Astrocyte (in vitro differentiated cells and primary cell): ENCODE measurements around the gene ZNF879. TPM values are rescaled to one million over a fixed set of nuclear protein-coding genes. Genes with fewer than 3 reads are reported as not detected.

ENCODE experiments used
- DNase-seq: peaks from one replicate; pipeline ENCODE4 v3.0.0-alpha.2; 2010; ENCODE audit warnings: low read depth
- FAIRE-seq: peaks from 2 replicates; lab custom pipeline; 2011; peaks lifted over from hg19 to GRCh38; lab: Jason Lieb, UNC
- H2AFZ ChIP-seq: 2 replicates; pipeline ENCODE4 v1.6.0; 2012; ENCODE audit warnings: low read depth, low read length, inconsistent platforms
- H3K27ac ChIP-seq: 2 replicates; pipeline ENCODE4 v1.5.1; 2011; ENCODE audit warnings: low read depth, low read length, inconsistent platforms
- H3K27me3 ChIP-seq: 2 replicates; pipeline ENCODE4 v1.6.0; 2011; ENCODE audit warnings: low read length, inconsistent platforms; ENCODE audit not compliant: insufficient read depth
- H3K36me3 ChIP-seq: 2 replicates; pipeline ENCODE4 v1.5.1; 2011; ENCODE audit warnings: low read length, inconsistent platforms; ENCODE audit not compliant: insufficient read depth
- H3K4me1 ChIP-seq: 2 replicates; pipeline ENCODE4 v1.5.1; 2011; ENCODE audit warnings: low read length, inconsistent platforms; ENCODE audit not compliant: insufficient read depth
- H3K4me2 ChIP-seq: 2 replicates; pipeline ENCODE4 v1.6.0; 2012; ENCODE audit warnings: low read length, inconsistent platforms
- H3K4me3 ChIP-seq: 2 replicates; pipeline ENCODE4 v1.5.1; 2011; ENCODE audit warnings: low read depth, mild to moderate bottlenecking, low read length, inconsistent platforms; ENCODE audit not compliant: insufficient read depth
- H3K79me2 ChIP-seq: 2 replicates; pipeline ENCODE4 v1.6.0; 2012; ENCODE audit warnings: mild to moderate bottlenecking, low read length, inconsistent platforms; ENCODE audit not compliant: insufficient read depth
- H3K9ac ChIP-seq: 2 replicates; pipeline ENCODE4 v1.6.0; 2012; ENCODE audit warnings: mild to moderate bottlenecking, low read length, inconsistent platforms
- H3K9me3 ChIP-seq: 2 replicates; pipeline ENCODE4 v1.5.1; 2012; ENCODE audit warnings: low read depth, mild to moderate bottlenecking, low read length, inconsistent platforms; ENCODE audit not compliant: insufficient read depth
- H4K20me1 ChIP-seq: 2 replicates; pipeline ENCODE4 v1.6.0; 2012; ENCODE audit warnings: low read length, inconsistent platforms; ENCODE audit not compliant: insufficient read depth
- H3K27ac Mint-ChIP-seq: one replicate; pipeline ENCODE4 v1.8.0; 2021; ENCODE audit warnings: mild to moderate bottlenecking, mixed read lengths; ENCODE audit not compliant: unreplicated experiment
- H3K27me3 Mint-ChIP-seq: one replicate; pipeline ENCODE4 v1.8.0; 2021; ENCODE audit warnings: low read depth, mixed read lengths; ENCODE audit not compliant: unreplicated experiment
- H3K36me3 Mint-ChIP-seq: one replicate; pipeline ENCODE4 v1.8.0; 2021; ENCODE audit warnings: low read depth, mixed read lengths; ENCODE audit not compliant: unreplicated experiment
- H3K4me1 Mint-ChIP-seq: one replicate; pipeline ENCODE4 v1.8.0; 2021; ENCODE audit warnings: low read depth, mixed read lengths; ENCODE audit not compliant: unreplicated experiment
- H3K4me3 Mint-ChIP-seq: one replicate; pipeline ENCODE4 v1.8.0; 2021; ENCODE audit warnings: mild to moderate bottlenecking, moderate library complexity, mixed read lengths; ENCODE audit not compliant: unreplicated experiment
- H3K9me3 Mint-ChIP-seq: one replicate; pipeline ENCODE4 v1.8.0; 2021; ENCODE audit warnings: mild to moderate bottlenecking, mixed read lengths; ENCODE audit not compliant: unreplicated experiment
- CTCF ChIP-seq: IDR thresholded peaks from 2 replicates; pipeline ENCODE4 v1.5.1; 2011; ENCODE audit warnings: low read depth, mild to moderate bottlenecking, inconsistent platforms, low read length, moderate library complexity; ENCODE audit not compliant: insufficient read depth
- EZH2 ChIP-seq: IDR thresholded peaks from 2 replicates; pipeline ENCODE4 v1.6.1; 2012; ENCODE audit warnings: mild to moderate bottlenecking, low read length, inconsistent platforms; ENCODE audit not compliant: insufficient read depth
- total RNA-seq: library from RNA; stranded (reverse); gene quantifications from 2 replicates; pipeline ENCODE4 v1.2.1, GENCODE V29; 2021

Gene ZNF879
- total RNA-seq, 1 donor from 2014 or later = 1.9 TPM

GRCh38 chr5:178983728-178984127 lies 39.9 kb upstream of the ZNF879 start:
- H3K27ac Mint-ChIP-seq = no peak overlapping the region

GRCh38 chr5:178984145-178985072 lies 39.2 kb upstream of the ZNF879 start:
- Histone ChIP-seq H4K20me1 (no peaks in the 10 kb centered on the region), H3K27me3 (no peaks in the 10 kb centered on the region), H2AFZ (no peak overlapping the region), H3K4me1 (no peaks in the 10 kb centered on the region), H3K27ac (no peak overlapping the region), H3K4me2 (no peak overlapping the region), H3K9me3 (peaks cover 65% of the 10 kb centered on the region), H3K36me3 (no peaks in the 10 kb centered on the region), H3K9ac (no peak overlapping the region), H3K4me3 (no peak overlapping the region), H3K79me2 (no peaks in the 10 kb centered on the region)
- H3K27ac Mint-ChIP-seq = no peak overlapping the region
- H3K4me1 Mint-ChIP-seq = no peaks in the 10 kb centered on the region
- no peak for TF ChIP-seq CTCF
- no peak for TF ChIP-seq EZH2
- no peaks in the 10 kb centered on the region for H3K36me3 Mint-ChIP-seq
- H3K9me3 Mint-ChIP-seq = peaks cover 43% of the 10 kb centered on the region
- DNase-seq (no peak), FAIRE-seq (no peak)
- H3K27me3 Mint-ChIP-seq = no peaks in the 10 kb centered on the region
- H3K4me3 Mint-ChIP-seq = no peak overlapping the region

More at GRCh38 chr5:178983728-178984127, 39.9 kb upstream of the ZNF879 start:
- Histone ChIP-seq H3K9ac (no peak overlapping the region), H3K27ac (no peak overlapping the region), H3K4me2 (no peak overlapping the region), H3K36me3 (no peaks in the 10 kb centered on the region), H3K4me3 (no peak overlapping the region), H3K27me3 (no peaks in the 10 kb centered on the region), H3K9me3 (peaks cover 68% of the 10 kb centered on the region), H4K20me1 (no peaks in the 10 kb centered on the region), H2AFZ (no peak overlapping the region), H3K4me1 (no peaks in the 10 kb centered on the region), H3K79me2 (no peaks in the 10 kb centered on the region)
- Mint-ChIP-seq H3K36me3 (no peaks in the 10 kb centered on the region), H3K4me3 (no peak overlapping the region), H3K27me3 (no peaks in the 10 kb centered on the region), H3K4me1 (no peaks in the 10 kb centered on the region), H3K9me3 (peaks cover 44% of the 10 kb centered on the region)
- FAIRE-seq = no peak
- no peak for DNase-seq
- TF ChIP-seq CTCF (no peak), EZH2 (no peak)
